Stimulated activated CD8-positive, alpha-beta memory T cell treated with anti-CD3 and anti-CD28 coated beads, Interleukin-12 subunit alpha, Interleukin-12 subunit beta, amount 100 ng/mL, for 24 hours (primary cell): ENCODE results near the gene CTIF.

Experiments
- DNase-seq: peaks from one replicate; pipeline ENCODE4 v3.0.0-alpha.2; 2020; ENCODE audit errors: extremely low read depth

The CTIF gene

DNA sequence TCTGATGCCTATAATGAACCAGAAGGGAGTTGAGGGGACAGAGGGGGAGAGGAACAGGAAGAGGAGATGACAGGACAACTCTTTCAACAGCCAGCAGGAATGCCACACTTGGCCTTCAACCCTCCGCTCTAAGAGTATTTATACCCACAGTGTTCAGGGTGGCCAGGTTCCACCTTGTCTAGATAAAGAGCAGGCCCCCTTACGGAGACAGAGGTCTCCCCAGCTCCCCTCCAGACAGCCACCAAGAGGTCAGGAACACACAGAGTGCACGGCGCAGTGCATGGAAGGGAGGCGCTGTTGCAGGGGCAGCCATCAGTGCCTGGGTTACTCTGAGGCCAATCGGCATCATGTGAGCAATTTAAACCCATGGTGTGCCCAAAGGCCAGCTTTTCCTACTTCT is 235.0 kb downstream of the CTIF start:
- DNase-seq, result no peak

DNA sequence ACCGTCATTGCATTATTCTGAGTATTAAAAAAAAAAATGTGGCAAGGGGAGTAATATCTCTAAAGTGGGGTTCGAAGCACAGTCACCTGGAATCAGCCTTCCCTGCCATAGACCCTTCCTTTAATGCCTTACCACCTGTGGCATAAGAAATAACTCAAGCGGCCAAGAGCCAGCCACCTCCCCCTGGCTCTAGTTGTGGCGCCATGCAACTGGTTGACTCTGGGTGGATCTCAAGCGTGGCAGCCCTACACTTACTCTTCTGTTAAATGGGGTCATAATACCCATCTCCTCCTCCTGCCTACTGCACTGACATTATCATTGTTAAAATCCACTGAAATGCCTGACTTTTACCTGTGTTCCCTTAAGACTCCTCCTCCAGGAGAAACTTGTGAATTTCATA is 236.1 kb downstream of the CTIF start:
- DNase-seq, result no peak

- DNase-seq, result no peak
These were observed 236.7 kb downstream of the CTIF start for GRCh38 chr18:48775372-48776155.

DNA sequence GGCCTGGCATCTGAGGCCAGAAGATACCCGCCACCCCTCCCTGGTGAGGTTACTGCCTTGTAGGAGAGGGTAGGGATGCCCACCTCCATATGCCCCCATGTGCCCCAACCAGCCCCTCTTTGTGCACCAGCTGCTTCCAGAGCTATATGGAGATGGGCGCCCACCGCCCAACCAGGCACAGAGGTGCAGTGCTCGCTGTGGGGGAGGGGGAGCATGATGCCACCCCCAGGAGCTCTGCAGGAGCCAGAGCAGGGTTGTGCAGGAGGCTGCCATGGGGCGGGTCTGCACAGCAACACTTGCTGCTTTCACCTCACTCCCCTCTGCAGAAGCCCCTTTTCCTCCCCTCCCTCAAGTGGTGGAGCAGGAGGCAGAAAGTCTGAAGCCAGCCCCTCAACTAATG is 237.3 kb downstream of the CTIF start:
- DNase-seq, result no peak

DNA sequence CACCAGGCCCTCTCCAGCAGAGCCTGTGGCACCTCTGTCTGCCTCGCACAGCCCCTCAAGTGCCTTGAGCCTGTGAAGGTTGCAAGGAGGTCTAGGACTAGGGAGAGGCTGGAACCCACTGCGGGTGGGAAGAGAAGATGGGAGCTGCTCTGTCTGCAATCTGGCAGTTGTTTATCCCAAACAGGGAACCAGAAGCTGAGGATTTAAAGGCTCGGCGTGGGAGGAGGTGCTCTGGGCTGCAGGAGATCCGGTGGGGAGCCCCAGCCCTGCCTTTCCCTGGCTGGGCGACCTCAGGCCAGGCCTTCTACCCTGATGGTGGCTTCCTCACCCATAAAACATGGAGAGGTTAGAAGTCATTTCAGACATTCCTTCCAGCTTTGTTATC is 237.8 kb downstream of the CTIF start:
- DNase-seq, result no peak

GRCh38 chr18:48777026-48777743 is 238.4 kb downstream of the CTIF start:
- no peak for DNase-seq

- DNase-seq, result no peak
These were observed 238.9 kb downstream of the CTIF start for GRCh38 chr18:48777744-48778116.

DNA sequence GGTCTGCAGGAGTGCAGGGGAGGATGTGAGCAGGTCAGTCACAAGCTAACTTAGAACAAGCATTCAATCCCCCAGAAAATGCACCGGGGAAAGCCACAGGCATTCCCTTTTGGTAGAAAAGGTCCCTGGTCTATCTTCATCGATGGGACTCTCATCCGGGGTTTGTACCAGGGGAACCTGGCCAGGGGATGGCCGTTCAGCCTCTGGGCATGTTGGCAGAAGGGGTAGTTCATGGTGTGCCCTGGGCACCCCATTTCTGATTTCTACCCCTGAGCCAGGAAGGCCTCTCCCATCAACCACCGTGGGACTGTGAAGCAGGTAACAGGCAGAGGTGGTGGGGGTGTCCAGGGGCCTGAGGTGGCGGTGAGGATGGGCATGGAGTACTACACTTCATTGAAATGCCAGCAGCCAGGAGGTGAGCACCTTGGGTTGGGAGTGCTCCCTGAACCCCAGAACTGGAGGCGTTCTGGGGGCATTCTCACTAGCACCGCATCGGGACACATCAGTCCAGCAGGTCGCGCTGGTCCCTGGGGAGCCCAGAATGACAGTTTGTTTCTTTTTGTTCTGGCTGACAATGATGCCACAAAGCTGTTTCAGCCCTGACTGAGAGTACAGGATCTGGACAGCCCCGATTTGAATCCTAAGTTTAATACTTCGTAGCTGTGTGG is 239.6 kb downstream of the CTIF start:
- DNase-seq, result no peak

DNA sequence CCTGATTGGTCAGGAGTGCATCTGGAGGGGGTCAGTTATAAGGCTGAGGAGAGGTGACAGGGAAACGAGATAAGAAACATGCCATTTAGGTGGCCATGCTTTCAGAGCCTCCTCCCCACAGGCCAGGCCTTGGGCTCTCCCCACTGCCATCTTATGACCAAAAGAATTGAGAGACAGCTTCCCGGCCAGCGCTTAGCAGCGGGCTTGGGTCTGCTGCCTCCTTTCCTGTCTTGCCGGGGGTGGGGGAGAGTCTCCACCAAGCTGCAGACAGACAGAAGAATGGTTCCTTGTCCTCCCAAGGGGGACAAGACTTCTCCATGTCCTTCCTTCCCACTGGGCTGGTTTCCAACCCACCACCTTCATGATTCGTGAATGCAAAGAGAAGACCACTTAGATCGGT is 240.6 kb downstream of the CTIF start:
- no peak for DNase-seq

DNA sequence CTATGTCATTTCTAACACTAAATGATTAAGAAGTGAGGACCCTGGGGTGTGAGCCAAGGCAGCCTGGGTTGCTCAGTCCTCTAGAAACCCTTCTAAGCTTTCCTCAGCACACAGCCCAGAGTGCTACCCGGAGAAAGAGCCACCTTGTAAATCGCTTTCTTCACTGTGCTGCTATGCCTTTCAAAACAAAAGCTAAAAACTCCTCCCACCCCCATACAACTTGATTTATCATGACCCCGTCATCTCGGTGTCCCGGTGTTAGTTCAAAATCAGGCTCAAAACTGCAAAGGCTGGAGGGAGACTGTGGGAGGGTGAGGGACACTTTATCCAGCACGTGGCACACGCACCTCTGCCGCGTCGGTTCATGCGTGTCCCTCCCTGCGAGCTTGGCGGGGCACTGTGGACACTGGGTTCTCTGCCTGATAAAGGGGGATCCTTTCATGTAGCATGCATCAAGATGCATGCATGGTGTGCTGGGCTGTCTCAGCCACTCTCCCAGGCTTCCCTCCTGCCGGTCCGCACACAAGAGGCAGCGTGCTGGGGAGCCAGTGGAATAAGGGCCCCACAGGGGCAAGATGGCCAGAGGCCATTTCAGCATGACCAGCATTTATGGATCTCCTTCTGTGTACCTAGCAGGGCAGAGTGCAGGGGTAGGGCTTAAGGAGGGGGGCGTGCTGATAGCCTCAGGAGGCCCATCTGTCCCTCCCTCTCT is 241.5 kb downstream of the CTIF start:
- DNase-seq, result no peak

DNA sequence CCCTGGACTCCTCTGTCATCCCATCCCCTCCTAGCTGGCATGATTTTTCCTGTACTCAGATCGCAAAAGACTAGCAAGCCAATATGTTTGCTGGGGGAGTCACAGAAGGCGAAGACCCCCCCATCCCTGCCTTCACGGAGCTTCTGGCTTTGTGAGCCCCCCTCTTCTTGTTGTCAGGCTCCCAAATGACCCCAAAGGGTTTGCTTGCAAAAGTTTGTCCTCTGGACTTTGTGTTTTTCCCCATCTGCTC is 242.0 kb downstream of the CTIF start:
- DNase-seq, result no peak

DNA sequence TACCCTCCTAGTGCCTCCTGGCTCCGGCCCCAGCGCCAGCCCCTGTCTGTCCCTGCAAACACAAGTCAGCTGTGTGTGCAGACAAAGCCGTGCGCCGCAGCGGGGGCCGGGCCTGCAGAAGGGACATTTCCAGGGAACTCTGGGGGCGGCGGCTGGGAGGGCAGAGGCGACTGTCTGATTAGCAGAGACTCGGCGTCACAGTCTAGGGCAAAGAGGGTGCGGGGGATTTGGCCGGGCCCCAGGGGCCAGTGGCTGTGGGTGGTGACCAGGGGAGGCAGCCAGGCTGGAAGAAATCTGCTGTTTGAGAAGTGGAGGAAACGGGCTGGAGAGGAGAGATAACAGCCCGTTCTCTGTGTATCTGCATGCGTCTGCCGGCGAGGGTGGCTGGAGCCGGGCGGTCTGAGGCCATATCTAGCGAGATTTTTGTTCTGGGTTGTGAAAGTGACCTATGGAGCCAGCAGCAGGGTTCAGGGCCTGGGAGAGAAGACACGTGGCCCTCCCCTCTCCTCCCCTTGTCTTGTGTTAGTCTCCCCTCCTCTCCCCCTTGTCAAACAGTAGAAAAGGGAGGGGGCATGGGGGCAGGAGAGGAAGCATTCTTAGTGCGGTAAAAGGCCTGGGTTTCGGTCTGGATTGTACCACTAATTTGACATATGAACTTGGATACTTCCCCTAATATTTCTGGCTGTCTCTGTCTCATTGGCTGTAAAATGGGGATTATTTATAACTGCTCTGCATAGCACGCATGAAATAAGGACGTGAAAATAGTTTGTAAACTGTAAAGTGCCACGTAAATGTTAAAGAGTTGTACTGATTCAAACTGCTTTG is 242.5 kb downstream of the CTIF start:
- DNase-seq, result no peak

- no peak for DNase-seq
These were observed 243.1 kb downstream of the CTIF start for GRCh38 chr18:48781988-48782363.

DNA sequence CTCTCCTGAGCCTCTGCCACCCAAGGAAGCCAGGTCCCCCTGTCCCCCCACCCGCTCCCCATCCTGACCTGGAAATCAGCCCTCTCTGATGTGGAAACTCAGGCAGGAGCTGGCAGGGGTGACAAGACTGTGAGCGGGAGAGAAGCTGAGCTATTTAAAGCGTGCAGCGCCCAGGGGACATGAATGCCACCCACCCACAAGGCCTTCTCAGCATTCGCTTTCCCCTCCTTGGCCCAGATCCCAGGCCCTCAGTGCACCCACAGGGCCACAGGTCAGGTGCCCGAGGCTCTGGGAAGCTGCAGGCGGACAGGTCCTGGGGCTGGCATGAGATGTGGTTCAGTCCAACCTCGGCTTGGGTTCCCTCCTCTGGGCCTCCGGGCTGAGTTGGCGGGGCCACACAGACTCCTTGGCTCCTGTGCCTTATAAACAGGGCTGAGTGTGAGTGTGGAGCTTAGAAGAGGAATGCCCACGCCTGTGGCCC is 243.6 kb downstream of the CTIF start:
- no peak for DNase-seq

- no peak for DNase-seq
These were observed 245.0 kb downstream of the CTIF start for GRCh38 chr18:48783616-48784520.

- no peak for DNase-seq
These were observed 245.8 kb downstream of the CTIF start for GRCh38 chr18:48784656-48785055.

- DNase-seq, result no peak
These were observed 246.3 kb downstream of the CTIF start for GRCh38 chr18:48785091-48785614.

- no peak for DNase-seq
These were observed 247.1 kb downstream of the CTIF start for GRCh38 chr18:48785736-48786454.

GRCh38 chr18:48786455-48787202 is 247.8 kb downstream of the CTIF start:
- DNase-seq, result no peak
